NOMO-1 treated with DMSO at 0.1 percent for 48 hours (cell line): ENCODE data around the gene MREG.
"Not testable (repeated sequence)": the region's sequence is repeated elsewhere in the genome, so short reads cannot be mapped to it uniquely, and the experiment has no call there.

Experiments used
- DNase-seq: peaks from one replicate; lab custom pipeline; 2025; ENCODE audit not compliant: unreplicated experiment; lab: John Stamatoyannopoulos, UW

Gene MREG

GRCh38 chr2:215965532-215966165 is 47.7 kb downstream of the MREG start:
- no peak for DNase-seq

GRCh38 chr2:215961981-215962380 is 51.4 kb downstream of the MREG start:
- no peak for DNase-seq

- no peak for DNase-seq
These were observed 55.1 kb downstream of the MREG start for GRCh38 chr2:215958257-215958656.

GRCh38 chr2:215957354-215958122 is 55.8 kb downstream of the MREG start:
- not testable (repeated sequence) for DNase-seq

- no peak for DNase-seq
These were observed 60.3 kb downstream of the MREG start for GRCh38 chr2:215952860-215953637.

GRCh38 chr2:215951558-215951957 is 61.8 kb downstream of the MREG start:
- DNase-seq = no peak

- DNase-seq = peak; percentile 31
These were observed 63.4 kb downstream of the MREG start for GRCh38 chr2:215949991-215950404.

GRCh38 chr2:215948051-215948450 is 65.3 kb downstream of the MREG start:
- DNase-seq = no peak

GRCh38 chr2:215946586-215946985 is 66.8 kb downstream of the MREG start:
- DNase-seq = no peak

GRCh38 chr2:215942194-215942593 is 71.2 kb downstream of the MREG start:
- DNase-seq = no peak

- no peak for DNase-seq
These were observed 71.6 kb downstream of the MREG start for GRCh38 chr2:215941726-215942125.

- no peak for DNase-seq
These were observed 72.6 kb downstream of the MREG start for GRCh38 chr2:215940645-215941184.

GRCh38 chr2:215937190-215937589 is 76.2 kb downstream of the MREG start:
- no peak for DNase-seq

- DNase-seq = no peak
These were observed 80.2 kb downstream of the MREG start for GRCh38 chr2:215933151-215933550.

- DNase-seq = peak; percentile 67
These were observed 82.0 kb downstream of the MREG start for GRCh38 chr2:215931256-215931903.

- DNase-seq = no peak
These were observed 82.7 kb downstream of the MREG start for GRCh38 chr2:215930505-215931253.

GRCh38 chr2:215929602-215930335 is 83.6 kb downstream of the MREG start:
- no peak for DNase-seq

GRCh38 chr2:215928086-215928485 is 85.3 kb downstream of the MREG start:
- no peak for DNase-seq

GRCh38 chr2:215926992-215927391 is 86.4 kb downstream of the MREG start:
- not testable (repeated sequence) for DNase-seq

GRCh38 chr2:215921895-215922294 is 91.5 kb downstream of the MREG start:
- DNase-seq = no peak
